Measurements from ENCODE around the gene NPLOC4.
"Not testable (repeated sequence)": the region's sequence is repeated elsewhere in the genome, so short reads cannot be mapped to it uniquely, and the experiment has no call there.

The NPLOC4 gene

DNA sequence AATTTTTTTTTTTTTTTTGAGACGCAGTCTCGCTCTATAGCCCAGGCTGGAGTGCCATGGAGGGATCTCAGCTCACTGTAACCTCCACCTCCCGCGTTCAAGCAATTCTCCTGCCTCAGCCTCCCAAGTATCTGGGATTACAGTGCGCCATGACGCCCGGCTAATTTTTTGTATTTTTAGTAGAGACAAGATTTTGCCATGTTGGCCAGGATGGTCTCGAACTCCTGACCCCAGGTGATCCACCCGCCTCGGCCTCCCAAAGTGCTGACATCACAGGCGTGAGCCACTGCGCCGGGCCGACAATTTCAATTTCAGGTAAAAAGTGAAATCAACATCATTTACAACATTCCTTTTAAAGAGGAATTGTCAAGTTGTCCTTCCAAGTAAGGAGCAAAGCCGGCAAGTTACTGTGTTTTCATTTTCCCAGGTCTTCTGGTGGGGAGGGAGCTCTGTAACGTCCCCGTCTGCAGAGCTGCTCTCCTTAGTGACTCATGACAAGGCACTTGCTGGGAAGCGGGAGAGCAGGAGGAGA, 873 bp downstream of the NPLOC4 start:
- FAIRE-seq, result no peak
- DNase-seq (ENCODE audit: low spot score), result peak; percentile 73

DNA sequence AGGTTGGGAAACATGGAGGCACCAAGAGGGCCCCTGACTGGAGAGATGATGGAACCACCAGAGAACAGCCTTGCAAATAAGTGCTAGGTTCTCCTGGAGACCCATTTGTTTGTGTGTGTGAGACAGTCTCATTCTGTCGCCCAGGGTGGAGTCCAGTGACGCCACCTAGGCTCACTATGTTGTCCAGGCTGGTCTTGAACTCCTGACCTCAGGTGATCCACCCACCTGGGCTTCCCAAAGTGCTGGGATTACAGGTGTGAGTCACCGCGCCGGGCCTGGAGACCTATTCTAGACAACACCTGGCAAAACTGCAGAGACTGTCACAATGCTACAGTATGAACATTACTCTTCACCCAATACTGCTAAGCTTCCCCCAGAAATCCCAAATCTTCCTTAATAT, 1.5 kb downstream of the NPLOC4 start:
- no peak for DNase-seq (ENCODE audit: low spot score)
- no peak for FAIRE-seq

DNA sequence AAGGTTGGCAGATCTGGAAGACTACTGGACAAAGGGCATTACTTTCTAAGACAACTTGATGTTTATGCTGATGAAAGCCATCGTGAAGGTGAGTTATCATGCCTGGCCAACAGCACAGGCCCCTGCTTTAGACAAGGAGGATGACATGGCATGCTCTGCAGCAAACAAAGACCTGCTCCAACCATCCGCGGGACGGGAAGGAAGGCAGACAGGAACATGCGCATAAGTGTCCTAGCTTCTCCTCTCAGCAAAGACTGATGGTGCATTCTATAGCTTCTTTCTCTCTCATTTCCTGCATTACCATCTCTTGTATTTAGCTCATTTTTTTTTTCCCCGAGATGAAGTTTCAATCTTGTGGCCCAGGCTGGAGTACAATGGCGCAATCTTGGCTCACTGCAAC, 5.4 kb downstream of the NPLOC4 start:
- no peak for DNase-seq (ENCODE audit: low spot score)
- no peak for FAIRE-seq

DNA sequence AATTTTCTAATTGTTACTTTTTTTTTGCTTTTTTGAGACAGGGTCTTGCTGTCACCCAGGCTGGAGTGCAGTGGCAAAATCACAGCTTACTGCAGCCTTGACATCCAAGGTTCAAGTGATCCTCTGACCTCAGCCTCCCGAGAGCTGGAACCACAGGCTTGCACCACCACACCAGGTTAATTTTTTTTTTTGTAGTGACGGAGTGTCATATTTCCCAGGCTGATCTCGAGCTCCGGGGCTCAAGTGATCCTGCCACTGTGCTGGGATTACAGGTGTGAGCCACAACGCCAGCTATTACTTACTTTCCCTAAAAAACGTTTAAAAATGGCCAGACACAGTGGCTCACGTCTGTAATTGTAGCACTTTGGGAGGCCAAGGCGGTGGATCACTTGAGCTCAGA, 6.6 kb downstream of the NPLOC4 start:
- no peak for DNase-seq (ENCODE audit: low spot score)
- no peak for FAIRE-seq

DNA sequence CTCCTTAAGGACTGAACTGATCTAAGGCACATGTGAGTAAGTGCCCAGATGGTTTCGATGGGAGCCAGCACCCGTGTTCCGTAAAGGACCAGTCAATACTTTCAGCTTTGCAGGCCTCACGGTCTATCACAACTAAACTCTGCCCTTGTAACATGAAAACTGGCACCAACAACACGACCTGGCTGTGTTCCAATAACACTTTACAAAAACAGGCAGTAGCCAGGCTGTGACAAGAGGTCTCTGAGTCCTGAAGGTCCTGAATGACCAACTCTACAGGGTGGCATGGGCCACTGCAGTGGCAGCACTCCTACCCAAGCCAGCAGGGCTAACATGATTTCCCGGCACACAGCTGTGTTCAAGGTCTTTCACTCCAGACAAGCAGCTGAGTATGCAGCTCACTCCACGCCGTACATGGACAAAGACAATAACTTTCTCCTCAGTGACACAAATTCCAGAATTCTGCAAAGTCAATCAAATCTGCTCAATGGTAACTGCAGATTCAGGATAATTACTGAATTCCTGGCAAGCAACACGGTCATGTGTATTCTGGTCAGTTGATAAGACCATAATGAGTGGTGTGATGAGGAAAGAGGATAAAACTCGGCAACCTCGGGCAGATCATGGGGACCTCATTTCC, 15.3 kb downstream of the NPLOC4 start:
- DNase-seq (ENCODE audit: low spot score) (no peak), FAIRE-seq (no peak)

DNA sequence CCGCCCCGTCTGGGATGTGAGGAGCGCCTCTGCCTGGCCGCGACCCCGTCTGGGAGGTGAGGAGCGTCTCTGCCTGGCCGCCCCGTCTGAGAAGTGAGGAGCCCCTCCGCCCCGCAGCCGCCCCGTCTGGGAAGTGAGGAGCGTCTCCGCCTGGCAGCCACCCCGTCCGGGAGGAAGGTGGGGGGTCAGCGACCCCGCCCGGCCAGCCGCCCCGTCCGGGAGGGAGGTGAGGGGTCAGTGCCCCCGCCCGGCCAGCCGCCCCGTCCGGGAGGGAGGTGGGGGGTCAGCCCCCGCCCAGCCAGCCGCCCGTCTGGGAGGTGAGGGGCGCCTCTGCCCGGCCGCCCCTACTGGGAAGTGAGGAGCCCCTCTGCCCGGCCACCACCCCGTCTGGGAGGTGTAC, 18.6 kb downstream of the NPLOC4 start:
- DNase-seq (ENCODE audit: low spot score), result not testable (repeated sequence)

DNA sequence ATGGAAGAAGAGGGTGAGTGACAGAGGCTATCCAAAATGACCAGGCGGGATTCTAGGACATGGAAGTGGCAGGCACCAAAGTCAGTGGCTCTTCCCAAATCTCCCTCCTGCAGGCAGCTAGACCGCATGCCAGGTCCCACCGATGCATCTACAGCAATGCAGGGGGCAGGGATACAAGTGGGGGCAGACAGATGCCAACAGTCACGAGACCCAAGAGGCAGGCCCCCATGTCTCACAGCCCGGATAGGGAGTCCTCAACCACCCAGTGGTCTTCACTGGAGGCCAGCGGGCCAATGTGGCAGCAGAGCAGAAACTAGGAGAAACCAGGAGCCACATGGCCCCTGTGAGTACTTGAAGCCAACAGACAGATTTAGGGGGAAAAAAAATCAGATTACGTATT, 20.0 kb downstream of the NPLOC4 start:
- FAIRE-seq (no peak), DNase-seq (ENCODE audit: low spot score) (no peak)

More for the DNA sequence above, 18.6 kb downstream of the NPLOC4 start:
- FAIRE-seq, result not testable (repeated sequence)

DNA sequence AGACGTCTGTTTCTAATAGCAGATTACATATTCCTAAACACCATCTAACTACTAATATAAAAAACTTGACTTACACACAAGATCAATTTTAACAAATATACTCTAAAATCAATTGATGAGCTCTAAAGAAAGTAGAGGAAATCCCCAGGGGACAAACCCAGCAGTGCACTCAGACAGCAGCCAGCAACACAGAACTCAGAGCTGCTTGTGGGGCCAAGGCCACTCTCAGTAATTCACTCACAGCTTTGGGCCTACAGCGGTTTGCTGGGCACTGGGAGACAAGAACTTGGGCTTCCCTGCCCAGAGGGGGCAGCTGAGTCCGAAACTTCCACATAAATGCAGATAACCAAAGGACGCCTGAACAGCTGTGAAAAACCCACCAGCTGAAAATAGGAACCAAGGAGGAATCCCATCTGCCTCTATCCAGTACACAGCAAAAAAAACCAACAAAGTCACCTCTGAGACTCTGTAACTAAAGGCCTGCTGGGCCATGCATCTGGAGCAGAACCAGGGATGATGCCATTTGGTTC, 21.4 kb downstream of the NPLOC4 start:
- DNase-seq (ENCODE audit: low spot score) (no peak), FAIRE-seq (no peak)

DNA sequence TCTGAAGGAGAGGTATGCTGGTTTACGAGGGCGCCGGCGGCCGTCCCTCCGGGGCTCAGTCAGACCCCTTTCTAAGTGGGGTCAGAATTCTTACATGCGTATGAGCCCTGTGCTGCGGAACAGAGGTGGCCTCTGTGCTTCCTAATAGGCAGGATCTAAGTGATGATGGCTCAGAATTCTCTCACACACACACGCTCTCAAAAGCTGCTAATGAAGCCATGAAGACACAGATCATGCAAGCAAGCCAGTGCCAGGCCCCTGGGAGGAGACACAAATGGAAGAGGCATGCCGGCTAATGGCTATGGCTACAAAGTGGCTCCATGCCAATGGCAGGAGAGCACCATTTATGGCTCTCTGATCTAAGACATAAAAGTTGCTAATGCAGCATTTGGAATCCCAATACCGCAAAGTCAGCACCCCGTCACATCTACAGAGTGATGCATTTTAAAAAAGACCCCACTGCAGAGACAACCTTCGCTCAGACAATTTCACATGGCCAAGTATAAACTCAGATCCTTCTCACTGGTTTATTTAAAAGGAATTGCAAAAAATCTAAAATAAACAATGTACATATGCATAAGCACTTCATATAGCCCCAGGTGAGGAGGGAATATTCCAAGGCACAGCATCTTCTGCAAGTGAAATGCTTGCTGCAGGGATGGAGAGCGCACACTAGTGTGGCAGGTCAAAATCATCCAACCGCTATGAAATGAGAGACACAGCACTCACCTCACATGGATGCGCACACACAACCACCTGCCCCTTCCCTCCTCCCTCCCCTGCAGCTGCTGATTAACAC, 24.5 kb downstream of the NPLOC4 start:
- DNase-seq (ENCODE audit: low spot score), result no peak
- FAIRE-seq, result no peak

DNA sequence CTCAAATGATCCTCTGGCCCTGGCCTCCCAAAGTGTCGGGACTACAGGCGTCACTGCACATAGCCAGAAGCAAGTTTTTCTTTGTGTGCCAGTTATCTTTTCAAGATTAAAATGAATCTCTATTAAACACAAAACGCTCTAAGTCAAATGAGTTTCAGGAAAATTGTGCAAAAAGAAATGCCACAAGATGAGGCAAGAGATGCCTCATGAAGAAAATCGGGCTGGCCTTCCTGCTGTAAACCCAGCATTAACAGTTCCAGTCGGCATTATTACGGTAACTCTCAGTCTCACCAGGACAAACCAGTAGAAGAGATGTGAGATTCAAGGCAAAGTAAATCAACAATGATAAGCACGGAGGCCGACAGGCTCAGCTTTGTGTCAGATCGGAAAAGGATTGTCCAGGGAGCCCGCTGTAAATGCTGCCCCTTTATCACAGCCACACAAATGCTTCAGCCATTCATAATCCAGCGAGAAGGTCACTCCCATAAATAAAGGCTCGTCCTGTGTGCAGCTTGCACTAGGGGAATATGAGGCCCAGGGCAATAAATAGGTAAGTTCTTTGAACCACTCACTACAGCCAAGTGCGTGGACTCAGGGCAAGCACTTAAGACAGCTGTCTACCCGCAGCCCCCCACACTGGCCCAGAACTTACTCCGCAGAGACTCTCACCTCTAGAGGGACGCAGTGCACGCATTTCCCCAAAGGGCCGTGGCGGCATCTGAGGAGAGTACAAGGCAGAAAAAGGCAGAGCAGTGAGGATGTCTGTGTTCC, 27.2 kb downstream of the NPLOC4 start:
- no peak for FAIRE-seq
- DNase-seq (ENCODE audit: low spot score), result no peak

DNA sequence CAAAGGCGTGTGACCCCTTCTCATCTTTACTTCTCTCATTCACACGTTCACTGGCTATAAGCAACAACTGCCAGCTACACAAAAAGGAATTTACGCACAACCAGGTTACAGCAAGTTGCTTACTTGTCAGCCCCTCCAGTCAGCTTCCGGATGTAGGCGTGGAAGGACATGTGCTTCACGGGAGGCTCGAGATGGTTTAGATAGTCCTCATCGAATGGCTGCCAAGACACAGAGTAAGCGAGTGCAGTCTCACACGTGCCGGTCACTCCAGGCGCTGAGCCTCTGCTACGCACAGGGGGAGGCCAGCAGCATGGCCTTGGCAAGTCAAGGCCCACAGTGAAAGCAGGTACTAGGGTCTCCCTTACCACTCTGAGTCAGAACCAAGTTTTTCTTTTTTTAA, 28.3 kb downstream of the NPLOC4 start:
- FAIRE-seq (no peak), DNase-seq (ENCODE audit: low spot score) (no peak)

DNA sequence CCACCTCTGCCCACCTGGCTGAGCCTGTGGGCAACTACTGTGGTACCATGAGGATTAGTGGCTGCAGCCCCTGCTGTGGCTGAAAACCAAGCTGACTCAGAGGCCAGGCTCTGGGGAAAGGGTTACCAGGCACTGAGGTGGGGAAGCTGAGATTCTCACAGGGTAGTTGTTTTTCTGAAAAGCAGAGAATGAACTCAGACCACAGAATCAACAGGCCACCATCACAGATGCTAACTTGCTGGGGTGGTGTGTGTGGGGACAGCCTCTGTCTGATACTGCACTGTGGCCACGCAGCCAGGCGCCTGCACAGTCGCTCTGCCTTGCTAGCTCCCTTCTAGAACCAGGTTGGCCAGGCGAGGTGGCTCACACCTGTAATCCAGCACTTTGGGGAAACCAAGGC, 28.8 kb downstream of the NPLOC4 start:
- no peak for DNase-seq (ENCODE audit: low spot score)
- FAIRE-seq, result no peak

DNA sequence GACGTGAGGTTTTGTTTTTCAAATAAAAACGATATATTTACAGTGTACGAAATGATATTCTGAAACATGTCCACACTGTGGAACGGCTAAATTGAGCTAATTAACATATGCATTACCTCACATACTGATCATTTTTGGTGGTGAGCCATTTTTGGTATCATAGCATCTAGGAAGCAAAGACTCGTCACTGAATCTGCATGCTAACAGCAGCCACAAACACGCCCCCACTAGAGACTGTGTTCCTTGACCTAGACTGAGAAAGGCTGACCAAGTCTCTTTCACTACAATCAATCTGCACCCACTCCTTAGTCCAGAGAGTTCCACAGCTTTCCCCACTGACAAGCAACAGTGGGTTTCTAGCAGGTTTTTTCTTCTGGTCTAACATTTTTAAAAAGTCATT, 29.5 kb downstream of the NPLOC4 start:
- FAIRE-seq, result no peak
- DNase-seq (ENCODE audit: low spot score), result no peak

DNA sequence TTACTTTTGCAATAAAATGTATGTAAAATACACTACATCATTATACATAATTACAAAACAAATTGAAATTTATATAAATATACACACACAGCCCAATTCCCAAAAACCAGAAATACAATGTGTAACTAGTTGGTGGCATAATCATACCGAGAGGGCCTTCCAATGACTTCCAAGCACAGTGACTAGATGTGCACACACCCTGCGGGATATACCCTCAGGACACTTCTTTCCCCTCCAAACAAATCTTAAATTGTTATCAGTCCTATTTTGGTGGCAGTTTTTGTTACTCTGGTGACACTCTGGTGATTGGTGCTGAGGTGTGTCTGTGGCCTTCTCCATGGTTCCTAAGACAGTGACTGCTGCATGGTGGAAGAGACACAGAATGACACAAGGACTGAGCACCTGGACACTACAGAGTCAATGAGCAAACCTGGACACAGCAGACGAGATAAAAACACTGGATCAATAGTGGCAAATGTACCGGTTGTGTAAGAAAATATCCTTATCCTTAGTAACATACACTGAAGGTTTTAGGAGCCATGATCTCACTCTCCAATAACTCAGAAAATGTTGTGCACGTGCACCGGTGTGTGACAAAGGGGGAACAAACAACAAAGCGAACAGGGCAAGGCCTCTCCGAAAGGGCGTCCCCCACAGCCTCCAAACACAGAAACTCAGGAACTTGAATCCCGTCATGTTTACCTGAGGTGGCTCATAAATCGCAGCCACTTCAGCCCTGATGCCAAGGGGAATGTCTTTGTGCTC, 32.9 kb downstream of the NPLOC4 start:
- DNase-seq (ENCODE audit: low spot score) (no peak), FAIRE-seq (no peak)

DNA sequence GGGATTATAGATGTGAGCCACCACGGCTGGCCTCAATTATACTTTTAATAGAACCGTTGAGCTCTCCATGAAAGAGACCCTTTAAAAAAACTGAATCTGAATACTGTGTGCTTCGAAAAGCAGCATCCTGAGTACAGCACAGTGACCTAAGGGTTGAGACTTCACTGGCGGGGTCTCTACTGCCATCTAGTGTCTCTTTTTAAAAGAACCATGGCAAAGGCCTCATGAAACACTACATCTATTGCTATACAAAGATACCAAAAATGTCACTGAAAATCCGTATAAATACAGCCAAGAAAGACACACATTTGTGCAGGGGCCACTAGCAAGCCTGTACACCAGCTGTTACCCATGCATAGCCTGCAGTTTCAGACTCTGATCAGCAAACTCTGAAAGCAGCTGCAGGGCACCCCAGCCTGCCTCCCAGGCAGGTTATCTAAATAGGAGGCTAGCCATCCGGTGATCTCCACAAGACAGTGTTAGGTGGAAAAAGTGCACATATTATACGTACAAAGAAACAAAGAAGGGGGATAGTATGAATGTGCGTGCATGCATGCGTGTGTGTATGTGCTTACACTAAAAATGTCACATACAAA, 35.3 kb downstream of the NPLOC4 start:
- DNase-seq (ENCODE audit: low spot score), result peak; percentile 65
- peak; percentile 50 for FAIRE-seq

DNA sequence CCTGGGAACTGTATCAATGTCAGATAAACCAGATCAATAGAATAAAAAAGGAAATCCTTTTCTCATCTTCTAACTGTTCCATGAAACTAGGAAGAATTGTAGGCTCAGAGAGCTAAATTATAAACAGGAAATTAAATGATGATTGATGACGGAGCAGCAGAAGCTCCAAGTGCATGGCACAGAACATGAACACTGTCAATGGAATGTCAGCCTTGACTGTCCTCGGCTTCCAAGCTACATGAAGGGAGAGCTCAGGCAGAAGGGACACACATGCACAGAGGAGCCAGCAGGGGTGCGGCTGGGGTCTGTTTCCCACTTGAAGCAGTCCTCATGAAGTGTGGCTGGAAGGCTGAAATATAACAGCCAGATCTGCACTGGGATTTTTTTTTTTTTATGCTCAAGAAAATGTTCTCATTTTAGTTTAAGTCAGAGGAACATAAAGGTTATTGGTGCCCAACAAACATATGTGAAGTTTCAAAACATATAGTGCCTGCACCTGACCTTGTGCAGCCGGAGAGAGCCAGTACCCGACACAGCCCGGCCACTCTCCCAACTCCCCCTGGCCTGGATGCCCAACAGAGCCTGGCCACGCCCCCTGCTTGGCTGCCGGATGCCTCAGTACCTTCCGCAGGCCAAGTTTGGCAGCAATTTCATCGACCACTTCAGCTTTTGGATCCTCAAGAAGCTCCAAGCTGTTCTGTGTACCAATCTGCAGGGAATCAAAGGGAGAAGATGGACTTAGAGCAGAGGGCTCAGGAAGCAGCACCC, 37.0 kb downstream of the NPLOC4 start:
- FAIRE-seq, result no peak
- no peak for DNase-seq (ENCODE audit: low spot score)

DNA sequence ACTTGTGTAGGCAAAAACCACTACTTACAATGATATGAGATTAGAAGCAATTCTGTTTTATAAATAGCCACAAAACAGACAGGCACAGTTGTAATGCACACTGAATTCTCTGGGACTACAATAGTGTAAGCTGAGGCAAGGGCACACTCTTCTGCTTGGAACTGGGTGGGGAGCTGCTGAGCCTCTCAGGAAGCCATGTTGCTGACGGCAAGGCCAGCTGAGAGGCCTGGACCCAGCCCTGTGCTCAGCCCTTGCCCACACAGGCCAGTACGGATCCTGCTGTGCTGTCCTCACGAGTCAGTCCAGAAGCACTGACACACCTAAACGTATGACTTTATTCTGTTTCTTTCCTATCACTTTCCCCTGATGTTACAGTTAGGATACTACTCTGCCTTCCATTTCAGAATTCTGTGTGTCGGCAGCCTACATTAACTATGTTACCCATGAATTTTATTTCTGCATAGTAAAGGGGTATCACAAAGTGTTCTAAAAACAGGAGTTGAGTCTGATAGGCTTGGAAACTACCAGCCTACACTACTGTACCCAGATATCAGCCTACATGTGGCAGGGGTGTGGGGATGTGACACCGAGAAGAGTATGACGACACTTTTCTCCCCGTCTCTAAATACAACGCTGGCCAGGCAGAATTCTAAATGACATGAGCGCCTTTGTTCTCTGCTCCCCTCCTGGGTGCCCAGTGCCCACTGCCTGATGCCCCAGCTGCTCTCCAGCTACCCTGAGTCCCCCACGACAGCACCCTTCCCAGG, 43.6 kb downstream of the NPLOC4 start:
- DNase-seq (ENCODE audit: low spot score), result no peak
- FAIRE-seq, result no peak

DNA sequence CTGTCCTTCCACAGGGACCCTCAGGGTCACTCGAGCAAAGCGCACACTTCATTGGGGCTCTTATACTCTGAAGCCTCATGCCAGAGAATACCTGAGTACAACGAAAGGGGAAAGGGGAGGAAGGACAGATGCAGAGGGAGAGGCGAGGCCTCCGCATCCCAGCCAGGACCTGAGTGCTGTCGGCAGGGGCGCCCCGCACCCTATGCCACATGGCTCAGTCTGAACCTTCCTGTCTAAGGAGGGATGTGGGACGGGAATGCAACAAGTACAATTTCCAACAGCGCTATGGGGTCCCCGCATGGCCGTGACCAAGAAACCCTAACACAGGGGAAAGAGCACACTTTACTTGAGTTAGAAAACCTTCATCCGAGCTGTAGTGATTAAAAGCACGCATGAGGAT, 44.9 kb downstream of the NPLOC4 start:
- FAIRE-seq (no peak), DNase-seq (ENCODE audit: low spot score) (no peak)

DNA sequence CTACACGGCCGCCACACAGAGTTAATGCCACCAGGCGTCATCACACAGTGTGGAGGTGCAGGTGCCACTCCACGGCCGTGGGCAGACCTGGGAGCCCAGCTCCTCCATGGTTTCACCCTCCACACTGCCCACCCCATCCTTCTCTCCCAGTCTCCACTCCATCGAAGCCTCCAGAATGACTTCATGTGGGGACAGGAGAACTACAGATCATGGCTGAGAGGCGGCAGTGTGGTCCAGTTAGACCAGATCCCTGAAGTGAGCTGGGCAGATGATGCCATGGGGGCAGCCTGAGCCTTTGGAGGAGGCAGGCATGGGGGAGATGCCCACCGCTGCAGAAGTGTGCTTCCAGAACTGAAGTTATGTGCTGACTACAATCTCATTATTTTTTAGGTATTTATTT, 46.8 kb downstream of the NPLOC4 start:
- no peak for DNase-seq (ENCODE audit: low spot score)
- no peak for FAIRE-seq

Measured in RCC 7860 (cell line).